Measurements from ENCODE around the gene FKRP.

FKRP gene

DNA sequence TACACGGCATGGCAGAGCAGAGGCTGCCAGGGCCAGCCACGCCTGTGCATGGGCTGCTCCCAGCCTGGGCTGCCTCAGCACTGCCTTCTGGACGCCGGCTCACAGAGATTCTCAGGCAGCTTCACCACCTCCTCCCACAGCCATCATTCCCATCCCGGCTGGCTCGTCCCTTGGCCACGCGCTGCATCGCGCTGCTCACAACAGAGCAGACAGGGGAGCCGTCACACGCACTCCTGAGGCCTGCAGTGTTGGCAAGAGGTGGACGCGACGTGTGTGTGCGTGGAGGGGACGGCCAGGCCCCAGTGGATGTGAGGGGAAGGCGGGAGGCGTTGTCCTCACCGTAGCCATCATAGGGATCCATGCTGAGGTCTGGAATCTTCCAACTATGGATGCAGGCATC is 21.4 kb upstream of the FKRP start:
- no peak for FAIRE-seq
- no peak for DNase-seq (ENCODE audit: insufficient read length, low spot score)
- TF ChIP-seq POU2F2 (IDR thresholded peaks at IDR 0.05; ENCODE audit: low read depth, low read length): no peak
- TF ChIP-seq PAX5 (IDR thresholded peaks at IDR 0.05; ENCODE audit: insufficient read depth, low read length, severe bottlenecking): no peak

DNA sequence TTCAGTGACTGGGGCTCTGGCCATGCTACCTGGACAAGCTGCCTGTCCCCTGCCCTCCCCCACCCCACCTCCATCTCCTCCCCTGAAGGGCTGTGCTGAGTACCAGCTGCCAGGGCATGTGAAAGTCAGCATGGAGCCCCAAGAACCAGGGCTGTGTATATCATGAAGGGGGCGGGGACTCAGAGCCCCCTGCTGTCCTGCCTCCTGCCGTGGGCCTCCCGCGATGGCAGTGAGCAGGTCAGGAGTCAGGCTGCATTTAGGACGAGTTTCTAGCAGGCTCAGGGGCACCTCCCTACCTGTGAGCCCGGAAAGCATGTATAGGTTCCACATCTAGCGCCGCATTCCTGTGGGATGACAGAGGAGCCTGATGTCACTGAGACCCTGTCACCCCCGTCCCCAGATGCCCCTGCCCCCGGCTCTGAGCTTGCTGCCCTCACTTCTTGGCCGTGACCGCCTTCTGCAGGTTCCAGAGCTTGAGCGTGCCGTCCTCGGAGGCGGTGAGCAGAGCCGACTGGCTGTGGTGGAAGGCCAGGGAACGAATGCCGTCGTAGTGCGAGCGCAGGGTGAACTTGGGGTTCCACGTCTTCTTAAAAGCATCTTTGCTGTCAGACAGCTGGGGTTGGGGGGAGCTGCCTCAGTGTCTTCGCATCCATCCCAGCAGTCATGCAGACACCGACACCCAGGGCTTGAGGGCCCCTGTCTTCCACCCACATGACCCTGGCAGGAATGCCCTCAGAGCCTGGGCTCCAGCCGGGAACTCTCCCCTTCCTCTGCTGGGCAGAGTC is 20.6 kb upstream of the FKRP start:
- no peak for DNase-seq (ENCODE audit: insufficient read length, low spot score)
- no peak for FAIRE-seq
- no peak for TF ChIP-seq POLR2A (IDR thresholded peaks at IDR 0.05; ENCODE audit: low read depth, low read length)
- TF ChIP-seq TAF1 (IDR thresholded peaks at IDR 0.05; ENCODE audit: low read depth, low read length): no peak
- 0 out of 2 replicates have a peak, but pooled peaks have one; percentile 5 for TF ChIP-seq POLR2AphosphoS5 (IDR thresholded peaks at IDR 0.05; ENCODE audit: low read depth, low read length)

DNA sequence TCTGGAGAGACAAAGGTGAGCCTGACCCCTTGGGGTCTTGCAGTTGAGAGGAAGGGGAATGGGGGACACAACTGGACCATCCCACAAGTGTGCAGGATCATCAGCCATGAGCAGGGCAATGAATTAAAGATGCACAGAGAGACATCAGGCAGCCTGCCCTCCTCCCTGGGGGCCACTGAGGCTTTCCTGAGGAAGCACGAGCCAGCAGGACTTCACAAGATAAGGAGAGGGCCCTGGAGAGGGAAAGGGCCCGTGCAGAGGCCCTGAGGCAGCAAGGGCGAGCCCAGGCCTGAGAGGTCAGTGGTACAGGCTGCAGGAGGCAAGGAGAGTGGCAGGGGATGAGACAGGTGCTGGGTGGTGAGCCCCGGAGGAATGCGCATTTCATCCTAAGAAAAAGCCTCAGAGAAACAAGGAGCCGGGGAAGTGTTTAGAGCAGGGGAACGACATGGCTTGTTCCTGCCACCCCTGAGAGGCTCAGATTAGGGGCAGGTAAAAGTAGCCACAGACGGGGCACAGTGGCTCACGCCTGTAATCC is 19.9 kb upstream of the FKRP start:
- DNase-seq (ENCODE audit: insufficient read length, low spot score): no peak

GRCh38 chr19:46726551-46726950 is 19.3 kb upstream of the FKRP start:
- FAIRE-seq (no peak), DNase-seq (ENCODE audit: insufficient read length, low spot score) (no peak)
- TF ChIP-seq SPI1 (IDR thresholded peaks at IDR 0.05; ENCODE audit: low read depth, low read length) (no peak), POLR2A (IDR thresholded peaks at IDR 0.05; ENCODE audit: low read depth, low read length) (no peak), PAX5 (IDR thresholded peaks at IDR 0.05; ENCODE audit: insufficient read depth, low read length, severe bottlenecking) (no peak), POLR2AphosphoS5 (IDR thresholded peaks at IDR 0.05; ENCODE audit: low read depth, low read length) (no peak), POU2F2 (IDR thresholded peaks at IDR 0.05; ENCODE audit: low read depth, low read length) (no peak), TAF1 (IDR thresholded peaks at IDR 0.05; ENCODE audit: low read depth, low read length) (no peak)

More for the DNA sequence above, 19.9 kb upstream of the FKRP start:
- no peak for FAIRE-seq
- no peak for TF ChIP-seq POU2F2 (IDR thresholded peaks at IDR 0.05; ENCODE audit: low read depth, low read length)
- TF ChIP-seq SPI1 (IDR thresholded peaks at IDR 0.05; ENCODE audit: low read depth, low read length): no peak
- no peak for TF ChIP-seq PAX5 (IDR thresholded peaks at IDR 0.05; ENCODE audit: insufficient read depth, low read length, severe bottlenecking)
- no peak for TF ChIP-seq TAF1 (IDR thresholded peaks at IDR 0.05; ENCODE audit: low read depth, low read length)
- TF ChIP-seq POLR2A (IDR thresholded peaks at IDR 0.05; ENCODE audit: low read depth, low read length): no peak
- TF ChIP-seq POLR2AphosphoS5 (IDR thresholded peaks at IDR 0.05; ENCODE audit: low read depth, low read length): no peak

- no peak for TF ChIP-seq POU2F2 (IDR thresholded peaks at IDR 0.05; ENCODE audit: low read depth, low read length)
- no peak for TF ChIP-seq PAX5 (IDR thresholded peaks at IDR 0.05; ENCODE audit: insufficient read depth, low read length, severe bottlenecking)
- TF ChIP-seq SPI1 (IDR thresholded peaks at IDR 0.05; ENCODE audit: low read depth, low read length): no peak
- TF ChIP-seq POLR2A (IDR thresholded peaks at IDR 0.05; ENCODE audit: low read depth, low read length): no peak
- DNase-seq (ENCODE audit: insufficient read length, low spot score) (no peak), FAIRE-seq (no peak)
Measured at GRCh38 chr19:46726971-46727501, 18.8 kb upstream of the FKRP start.

- no peak for DNase-seq (ENCODE audit: insufficient read length, low spot score)
- TF ChIP-seq TAF1 (IDR thresholded peaks at IDR 0.05; ENCODE audit: low read depth, low read length) (no peak), SPI1 (IDR thresholded peaks at IDR 0.05; ENCODE audit: low read depth, low read length) (no peak), POLR2AphosphoS5 (IDR thresholded peaks at IDR 0.05; ENCODE audit: low read depth, low read length) (no peak), POU2F2 (IDR thresholded peaks at IDR 0.05; ENCODE audit: low read depth, low read length) (no peak), POLR2A (IDR thresholded peaks at IDR 0.05; ENCODE audit: low read depth, low read length) (no peak), PAX5 (IDR thresholded peaks at IDR 0.05; ENCODE audit: insufficient read depth, low read length, severe bottlenecking) (no peak)
- no peak for FAIRE-seq
Measured at GRCh38 chr19:46727757-46728156, 18.1 kb upstream of the FKRP start.

DNA sequence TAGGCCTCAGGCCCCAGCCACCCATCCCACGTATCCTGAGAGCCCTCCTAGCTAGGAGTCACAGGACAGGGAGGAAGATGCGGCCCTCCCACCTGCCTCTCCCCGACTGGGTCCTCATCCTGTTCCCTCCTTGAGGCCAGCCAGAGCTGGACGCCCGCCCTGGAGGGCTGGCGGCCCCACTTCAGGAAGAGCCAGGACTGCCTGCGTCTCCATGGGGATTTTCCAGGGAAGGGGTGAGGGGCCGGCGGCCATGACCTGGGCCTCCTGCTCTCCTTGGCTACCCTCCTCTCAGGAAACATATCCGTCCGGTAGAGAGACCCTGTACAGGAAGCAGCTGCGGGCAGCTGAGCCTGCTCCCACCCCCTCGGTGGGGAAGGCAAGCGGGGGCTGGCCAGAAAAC is 17.6 kb upstream of the FKRP start:
- DNase-seq (ENCODE audit: insufficient read length, low spot score) (no peak), FAIRE-seq (no peak)
- TF ChIP-seq SPI1 (IDR thresholded peaks at IDR 0.05; ENCODE audit: low read depth, low read length): no peak
- no peak for TF ChIP-seq TAF1 (IDR thresholded peaks at IDR 0.05; ENCODE audit: low read depth, low read length)
- no peak for TF ChIP-seq POLR2AphosphoS5 (IDR thresholded peaks at IDR 0.05; ENCODE audit: low read depth, low read length)
- TF ChIP-seq PAX5 (IDR thresholded peaks at IDR 0.05; ENCODE audit: insufficient read depth, low read length, severe bottlenecking): no peak

- peak; percentile 94 for FAIRE-seq
- peak; percentile 98 for DNase-seq (ENCODE audit: insufficient read length, low spot score)
Measured at GRCh38 chr19:46728693-46729339, 17.0 kb upstream of the FKRP start.

DNA sequence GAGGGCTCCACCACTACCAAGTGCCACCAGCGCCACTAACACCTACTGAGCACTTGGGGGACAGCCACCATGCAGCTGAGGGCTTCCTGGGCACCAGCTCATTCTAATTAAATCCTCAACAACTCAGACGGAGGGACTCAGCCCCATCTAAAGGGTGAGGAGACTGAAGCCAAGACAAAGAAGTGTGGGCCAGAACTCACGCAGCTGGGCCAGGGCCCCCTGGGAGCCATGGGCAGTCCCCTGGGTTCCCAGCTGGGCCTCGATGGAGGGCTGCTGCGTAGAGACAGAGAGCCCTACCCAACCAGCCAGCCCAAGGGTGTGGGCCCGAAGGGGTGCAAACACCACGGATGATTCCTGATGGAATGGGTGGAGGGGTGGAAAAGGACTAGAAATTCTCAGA is 16.2 kb upstream of the FKRP start:
- no peak for DNase-seq (ENCODE audit: insufficient read length, low spot score)
- TF ChIP-seq POLR2AphosphoS5 (IDR thresholded peaks at IDR 0.05; ENCODE audit: low read depth, low read length) (no peak), SPI1 (IDR thresholded peaks at IDR 0.05; ENCODE audit: low read depth, low read length) (no peak), TAF1 (IDR thresholded peaks at IDR 0.05; ENCODE audit: low read depth, low read length) (no peak), POU2F2 (IDR thresholded peaks at IDR 0.05; ENCODE audit: low read depth, low read length) (no peak), POLR2A (IDR thresholded peaks at IDR 0.05; ENCODE audit: low read depth, low read length) (no peak), PAX5 (IDR thresholded peaks at IDR 0.05; ENCODE audit: insufficient read depth, low read length, severe bottlenecking) (no peak)
- FAIRE-seq: no peak

More at GRCh38 chr19:46728693-46729339, 17.0 kb upstream of the FKRP start:
- TF ChIP-seq POU2F2 (IDR thresholded peaks at IDR 0.05; ENCODE audit: low read depth, low read length) (0 out of 2 replicates have a peak, but pooled peaks have one; percentile 27), PAX5 (IDR thresholded peaks at IDR 0.05; ENCODE audit: insufficient read depth, low read length, severe bottlenecking) (no peak)

GRCh38 chr19:46730187-46730586 is 15.7 kb upstream of the FKRP start:
- no peak for TF ChIP-seq POU2F2 (IDR thresholded peaks at IDR 0.05; ENCODE audit: low read depth, low read length)
- DNase-seq (ENCODE audit: insufficient read length, low spot score): no peak
- no peak for FAIRE-seq
